WTC11 (cell line): ENCODE measurements around the gene CSNK1E. TPM values are rescaled to one million over a fixed set of nuclear protein-coding genes. Genes with fewer than 3 reads are reported as not detected.

ENCODE experiments used
- ATAC-seq: fragments of 200-7000 bp; cut with Tn5 transposase; 2 replicates; pipeline ENCODE4 v1.10.0; 2021; ENCODE audit warnings: mild to moderate bottlenecking, moderate library complexity
- CTCF ChIA-PET: fragments of 300-600 bp; sonication (Branson Sonifier 250); formaldehyde crosslinking; loops from one replicate; lab custom pipeline; 2021; ENCODE audit warnings: antibody characterized with exemption; lab: Charles Lee
- POLR2A ChIA-PET: fragments of 350-600 bp; sonication (Branson Sonifier 250); formaldehyde crosslinking; loops from one replicate; lab custom pipeline; 2021; ENCODE audit warnings: antibody characterized with exemption; lab: Charles Lee
- DNase-seq: peaks from one replicate; pipeline ENCODE4 v3.0.0; 2021; ENCODE audit warnings: low spot score
- H3K27ac Mint-ChIP-seq: 2 replicates; pipeline ENCODE4 v1.8.0; 2021; ENCODE audit warnings: mixed read lengths
- H3K27me3 Mint-ChIP-seq: 2 replicates; pipeline ENCODE4 v1.8.0; 2021; ENCODE audit warnings: low read depth, mild to moderate bottlenecking, moderate library complexity, mixed read lengths
- H3K36me3 Mint-ChIP-seq: 2 replicates; pipeline ENCODE4 v1.8.0; 2021; ENCODE audit warnings: mixed read lengths
- H3K4me1 Mint-ChIP-seq: 2 replicates; pipeline ENCODE4 v1.8.0; 2022; ENCODE audit warnings: mixed read lengths
- H3K4me3 Mint-ChIP-seq: 2 replicates; pipeline ENCODE4 v1.8.0; 2021; ENCODE audit warnings: mild to moderate bottlenecking, moderate library complexity, mixed read lengths
- H3K9me3 Mint-ChIP-seq: 2 replicates; pipeline ENCODE4 v1.8.0; 2021; ENCODE audit warnings: mixed read lengths
- ATF3 ChIP-seq: sonication (generic); formaldehyde crosslinking; conservative IDR thresholded peaks from 2 replicates; pipeline ENCODE4 v1.8.1; 2022; ENCODE audit warnings: mild to moderate bottlenecking, missing genetic modification reagents
- CREB1 ChIP-seq: sonication (generic); formaldehyde crosslinking; IDR thresholded peaks from 2 replicates; pipeline ENCODE4 v1.8.0; 2023; ENCODE audit warnings: mild to moderate bottlenecking, missing genetic modification reagents
- E2F1 ChIP-seq: sonication (generic); formaldehyde crosslinking; IDR thresholded peaks from 2 replicates; pipeline ENCODE4 v1.8.0; 2022; ENCODE audit warnings: mild to moderate bottlenecking, missing genetic modification reagents
- E2F5 ChIP-seq: sonication (generic); formaldehyde crosslinking; IDR thresholded peaks from 2 replicates; pipeline ENCODE4 v1.8.1; 2022; ENCODE audit warnings: mild to moderate bottlenecking, moderate library complexity, missing genetic modification reagents
- FOXJ3 ChIP-seq: sonication (generic); formaldehyde crosslinking; IDR thresholded peaks from 2 replicates; pipeline ENCODE4 v1.9.0; 2021; ENCODE audit warnings: missing genetic modification reagents, mild to moderate bottlenecking, borderline replicate concordance
- FOXP1 ChIP-seq: sonication (generic); formaldehyde crosslinking; IDR thresholded peaks from 2 replicates; pipeline ENCODE4 v1.8.0; 2022; ENCODE audit warnings: missing genetic modification reagents, mild to moderate bottlenecking, moderate library complexity, borderline replicate concordance
- GABPB1 ChIP-seq: sonication (generic); formaldehyde crosslinking; IDR thresholded peaks from 2 replicates; pipeline ENCODE4 v1.8.1; 2023; ENCODE audit warnings: mild to moderate bottlenecking, missing genetic modification reagents
- SMAD4 ChIP-seq: sonication (generic); formaldehyde crosslinking; IDR thresholded peaks from 2 replicates; pipeline ENCODE4 v1.8.0; 2022; ENCODE audit warnings: mild to moderate bottlenecking, missing genetic modification reagents
- SP1 ChIP-seq: sonication (generic); formaldehyde crosslinking; conservative IDR thresholded peaks from 2 replicates; pipeline ENCODE4 v1.8.1; 2022; ENCODE audit warnings: missing genetic modification reagents
- STAT6 ChIP-seq: sonication (generic); formaldehyde crosslinking; conservative IDR thresholded peaks from 2 replicates; pipeline ENCODE4 v1.8.1; 2023; ENCODE audit warnings: mild to moderate bottlenecking, low read depth, missing genetic modification reagents, moderate library complexity
- TCF7 ChIP-seq: sonication (generic); formaldehyde crosslinking; IDR thresholded peaks from 2 replicates; pipeline ENCODE4 v1.8.0; 2022; ENCODE audit warnings: mild to moderate bottlenecking, low read depth, missing genetic modification reagents, moderate library complexity
- TEAD4 ChIP-seq: sonication (generic); formaldehyde crosslinking; IDR thresholded peaks from 2 replicates; pipeline ENCODE4 v1.8.0; 2022; ENCODE audit warnings: mild to moderate bottlenecking, missing genetic modification reagents
- TP53 ChIP-seq: sonication (generic); formaldehyde crosslinking; IDR thresholded peaks from 2 replicates; pipeline ENCODE4 v1.8.1; 2023; ENCODE audit warnings: mild to moderate bottlenecking, missing genetic modification reagents
- ZNF263 ChIP-seq: sonication (generic); formaldehyde crosslinking; IDR thresholded peaks from 2 replicates; pipeline ENCODE4 v1.8.1; 2022; ENCODE audit warnings: low read depth, mild to moderate bottlenecking, moderate library complexity, missing genetic modification reagents
- ZNF317 ChIP-seq: sonication (generic); formaldehyde crosslinking; IDR thresholded peaks from 2 replicates; pipeline ENCODE4 v1.8.1; 2023; ENCODE audit warnings: low read depth, mild to moderate bottlenecking, moderate library complexity, missing genetic modification reagents, borderline replicate concordance
- ZNF396 ChIP-seq: fragments of 250-450 bp; sonication (Bioruptor Pico); IDR thresholded peaks from 2 replicates; pipeline ENCODE4 v1.8.0; 2021; ENCODE audit warnings: mild to moderate bottlenecking, moderate library complexity, borderline replicate concordance
- total RNA-seq: library from RNA; stranded (reverse); gene quantifications from 3 replicates; pipeline ENCODE4 v1.2.3, GENCODE V29; 2021
- TF ChIP-seq, protein P1 (sequence below): sonication (generic); formaldehyde crosslinking; IDR thresholded peaks from 2 replicates; pipeline ENCODE4 v1.8.0; 2023; ENCODE audit warnings: missing genetic modification reagents
- TF ChIP-seq, protein P2 (sequence below): sonication (generic); formaldehyde crosslinking; IDR thresholded peaks from 2 replicates; pipeline ENCODE4 v1.8.1; 2022; ENCODE audit warnings: mild to moderate bottlenecking, missing genetic modification reagents, moderate library complexity, borderline replicate concordance
- TF ChIP-seq, protein P3 (sequence below): fragments of 250-450 bp; sonication (Bioruptor Pico); IDR thresholded peaks from 2 replicates; pipeline ENCODE4 v1.9.0; 2021; ENCODE audit warnings: mild to moderate bottlenecking
- TF ChIP-seq, protein P4 (sequence below): sonication (generic); formaldehyde crosslinking; IDR thresholded peaks from 2 replicates; pipeline ENCODE4 v1.8.0; 2022; ENCODE audit warnings: mild to moderate bottlenecking, missing genetic modification reagents

CSNK1E gene
- total RNA-seq, 1 experiment from 2014 or later, result 265 TPM

DNA sequence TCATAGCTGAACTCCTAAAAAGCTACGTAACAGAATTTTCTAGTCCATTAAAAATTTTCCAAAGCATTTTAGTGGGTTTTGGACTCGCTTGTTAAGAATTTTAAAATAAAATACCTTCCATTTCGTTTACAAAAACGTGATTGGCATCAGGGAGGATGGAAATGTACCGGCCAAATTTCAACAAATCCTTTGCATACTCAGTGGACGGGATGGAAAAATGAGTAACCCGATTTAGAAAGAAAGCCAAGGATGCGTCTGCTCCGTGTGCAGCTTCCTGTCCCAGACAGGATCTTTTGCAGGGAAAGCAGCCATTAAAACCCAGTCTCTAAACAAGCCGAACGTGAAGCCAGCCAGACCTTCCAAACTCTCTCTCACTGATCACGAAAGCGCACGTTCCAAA, 60.1 kb downstream of the CSNK1E start:
- no peak overlapping the region; the same call in 1 of the 2 replicates for H3K27ac Mint-ChIP-seq
- H3K4me1 Mint-ChIP-seq, result peaks cover 36% of the 10 kb centered on the region
- H3K9me3 Mint-ChIP-seq, result no peaks in the 10 kb centered on the region
- CTCF ChIA-PET, result interaction anchor here (0.6 to 1.1 kb wide), 4 partner anchors 15 to 394 kb away, joined by 3 to 4 read pairs (median 4); no protein-coding TSS in a partner anchor
- no peaks in the 10 kb centered on the region for H3K36me3 Mint-ChIP-seq
- no peaks in the 10 kb centered on the region for H3K27me3 Mint-ChIP-seq
- ATAC-seq, result no peak
- TF ChIP-seq CREB1 (CRISPR knock-in tag), result no peak
- POLR2A ChIA-PET, result interaction anchor here (0.7 kb wide), 1 partner anchor 87 kb away, joined by 3 read pairs; no protein-coding TSS in a partner anchor
- H3K4me3 Mint-ChIP-seq, result no peak overlapping the region
- DNase-seq, result no peak

DNA sequence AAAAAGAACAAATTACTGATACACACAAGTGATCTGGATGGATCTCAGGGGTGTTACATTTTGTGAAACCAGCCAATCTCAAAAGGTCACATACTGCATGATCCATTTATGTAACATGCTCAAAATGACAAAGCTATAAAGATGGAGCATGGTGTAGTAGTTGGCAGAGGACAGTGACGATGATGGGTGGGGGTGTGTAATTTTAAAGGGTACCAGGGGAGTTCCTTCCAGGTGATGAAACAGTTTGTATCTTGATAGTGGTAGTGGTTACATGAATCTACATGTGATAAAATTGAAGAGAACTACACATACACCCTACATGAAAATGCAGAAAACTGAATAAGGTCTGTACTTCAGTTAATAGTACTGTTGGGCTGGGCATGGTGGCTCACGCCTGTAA, 61.5 kb downstream of the CSNK1E start:
- H3K4me1 Mint-ChIP-seq, result peaks cover 23% of the 10 kb centered on the region
- no peak for DNase-seq
- ATAC-seq, result no peak

More for the DNA sequence above, 61.5 kb downstream of the CSNK1E start:
- Mint-ChIP-seq H3K9me3 (no peaks in the 10 kb centered on the region), H3K4me3 (no peak overlapping the region), H3K36me3 (no peaks in the 10 kb centered on the region; the same call in 1 of the 2 replicates), H3K27me3 (no peaks in the 10 kb centered on the region), H3K27ac (no peak overlapping the region)
- TF ChIP-seq ZNF263 (CRISPR knock-in tag) (no peak), TEAD4 (no peak), E2F1 (CRISPR knock-in tag) (no peak), SP1 (no peak), ZNF396 (CRISPR knock-in tag) (no peak), E2F5 (no peak), TCF7 (CRISPR knock-in tag) (no peak), GABPB1 (no peak), FOXP1 (no peak), SMAD4 (no peak), FOXJ3 (CRISPR knock-in tag) (no peak), TP53 (CRISPR knock-in tag) (no peak), ATF3 (CRISPR knock-in tag) (no peak), ZNF317 (no peak), STAT6 (CRISPR knock-in tag) (no peak)
- TF ChIP-seq, protein P1, sequence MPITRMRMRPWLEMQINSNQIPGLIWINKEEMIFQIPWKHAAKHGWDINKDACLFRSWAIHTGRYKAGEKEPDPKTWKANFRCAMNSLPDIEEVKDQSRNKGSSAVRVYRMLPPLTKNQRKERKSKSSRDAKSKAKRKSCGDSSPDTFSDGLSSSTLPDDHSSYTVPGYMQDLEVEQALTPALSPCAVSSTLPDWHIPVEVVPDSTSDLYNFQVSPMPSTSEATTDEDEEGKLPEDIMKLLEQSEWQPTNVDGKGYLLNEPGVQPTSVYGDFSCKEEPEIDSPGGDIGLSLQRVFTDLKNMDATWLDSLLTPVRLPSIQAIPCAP (CRISPR knock-in tag), result no peak
- TF ChIP-seq, protein P2, sequence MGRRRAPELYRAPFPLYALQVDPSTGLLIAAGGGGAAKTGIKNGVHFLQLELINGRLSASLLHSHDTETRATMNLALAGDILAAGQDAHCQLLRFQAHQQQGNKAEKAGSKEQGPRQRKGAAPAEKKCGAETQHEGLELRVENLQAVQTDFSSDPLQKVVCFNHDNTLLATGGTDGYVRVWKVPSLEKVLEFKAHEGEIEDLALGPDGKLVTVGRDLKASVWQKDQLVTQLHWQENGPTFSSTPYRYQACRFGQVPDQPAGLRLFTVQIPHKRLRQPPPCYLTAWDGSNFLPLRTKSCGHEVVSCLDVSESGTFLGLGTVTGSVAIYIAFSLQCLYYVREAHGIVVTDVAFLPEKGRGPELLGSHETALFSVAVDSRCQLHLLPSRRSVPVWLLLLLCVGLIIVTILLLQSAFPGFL, result no peak
- TF ChIP-seq, protein P3, sequence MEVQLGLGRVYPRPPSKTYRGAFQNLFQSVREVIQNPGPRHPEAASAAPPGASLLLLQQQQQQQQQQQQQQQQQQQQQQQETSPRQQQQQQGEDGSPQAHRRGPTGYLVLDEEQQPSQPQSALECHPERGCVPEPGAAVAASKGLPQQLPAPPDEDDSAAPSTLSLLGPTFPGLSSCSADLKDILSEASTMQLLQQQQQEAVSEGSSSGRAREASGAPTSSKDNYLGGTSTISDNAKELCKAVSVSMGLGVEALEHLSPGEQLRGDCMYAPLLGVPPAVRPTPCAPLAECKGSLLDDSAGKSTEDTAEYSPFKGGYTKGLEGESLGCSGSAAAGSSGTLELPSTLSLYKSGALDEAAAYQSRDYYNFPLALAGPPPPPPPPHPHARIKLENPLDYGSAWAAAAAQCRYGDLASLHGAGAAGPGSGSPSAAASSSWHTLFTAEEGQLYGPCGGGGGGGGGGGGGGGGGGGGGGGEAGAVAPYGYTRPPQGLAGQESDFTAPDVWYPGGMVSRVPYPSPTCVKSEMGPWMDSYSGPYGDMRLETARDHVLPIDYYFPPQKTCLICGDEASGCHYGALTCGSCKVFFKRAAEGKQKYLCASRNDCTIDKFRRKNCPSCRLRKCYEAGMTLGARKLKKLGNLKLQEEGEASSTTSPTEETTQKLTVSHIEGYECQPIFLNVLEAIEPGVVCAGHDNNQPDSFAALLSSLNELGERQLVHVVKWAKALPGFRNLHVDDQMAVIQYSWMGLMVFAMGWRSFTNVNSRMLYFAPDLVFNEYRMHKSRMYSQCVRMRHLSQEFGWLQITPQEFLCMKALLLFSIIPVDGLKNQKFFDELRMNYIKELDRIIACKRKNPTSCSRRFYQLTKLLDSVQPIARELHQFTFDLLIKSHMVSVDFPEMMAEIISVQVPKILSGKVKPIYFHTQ, result no peak
- TF ChIP-seq, protein P4, sequence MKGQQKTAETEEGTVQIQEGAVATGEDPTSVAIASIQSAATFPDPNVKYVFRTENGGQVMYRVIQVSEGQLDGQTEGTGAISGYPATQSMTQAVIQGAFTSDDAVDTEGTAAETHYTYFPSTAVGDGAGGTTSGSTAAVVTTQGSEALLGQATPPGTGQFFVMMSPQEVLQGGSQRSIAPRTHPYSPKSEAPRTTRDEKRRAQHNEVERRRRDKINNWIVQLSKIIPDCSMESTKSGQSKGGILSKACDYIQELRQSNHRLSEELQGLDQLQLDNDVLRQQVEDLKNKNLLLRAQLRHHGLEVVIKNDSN (CRISPR knock-in tag), result no peak
- CTCF ChIA-PET, result interaction anchor here (1.1 to 1.5 kb wide), 2 partner anchors 141 to 392 kb away, joined by 3 read pairs; no protein-coding TSS in a partner anchor
- POLR2A ChIA-PET, result no interaction called here
